HG03354 (cell line): ENCODE measurements around the gene ULBP2.
A peak's percentile ranks its signal among the peaks of the same experiment; 100 is the strongest.
"Not testable (repeated sequence)": the region's sequence is repeated elsewhere in the genome, so short reads cannot be mapped to it uniquely, and the experiment has no call there.

Source experiments
- ATAC-seq: cut with Tn5 transposase; IDR thresholded peaks from one replicate; pipeline ENCODE4 v1.9.1; 2021; ENCODE audit warnings: mild to moderate bottlenecking; ENCODE audit not compliant: unreplicated experiment, poor library complexity, severe bottlenecking

The ULBP2 gene

DNA sequence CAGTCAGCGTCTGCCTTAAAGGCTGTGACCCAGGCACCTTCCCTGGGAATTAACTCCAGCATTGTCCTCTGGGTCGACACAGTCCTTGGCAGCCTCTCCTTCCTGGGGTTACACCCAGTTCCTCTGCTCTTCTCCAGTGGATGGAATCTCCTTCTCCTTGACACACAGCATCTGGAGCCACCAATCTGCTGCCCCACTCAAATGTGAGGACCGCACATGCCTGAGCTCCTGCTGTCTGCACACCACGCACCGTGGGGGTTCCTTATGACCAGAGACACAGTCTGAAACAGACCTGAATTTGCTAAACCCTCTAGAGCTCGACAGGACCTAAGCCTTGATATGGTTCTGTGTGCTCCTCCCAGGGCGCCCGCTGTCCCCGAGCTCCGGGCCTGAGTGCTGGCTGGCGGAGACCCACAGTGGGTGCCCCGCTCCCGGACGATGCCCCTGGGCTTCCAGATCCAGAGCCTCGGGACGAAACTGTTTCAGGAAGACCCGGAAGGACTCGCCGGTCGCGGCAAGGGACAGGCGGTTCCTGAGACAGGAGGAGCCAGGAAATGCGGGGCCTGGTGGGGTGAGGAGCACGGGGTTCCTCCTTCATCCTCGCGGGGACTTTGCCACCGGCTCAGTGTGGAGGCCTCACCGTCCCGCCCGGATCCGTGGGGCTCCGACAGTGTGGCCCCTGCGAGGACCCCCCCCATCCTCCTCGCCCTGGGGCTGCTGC, 16.4 kb upstream of the ULBP2 start:
- no peak for ATAC-seq

- ATAC-seq = no peak
Observed at GRCh38 chr6:149925974-149926777, 15.6 kb upstream of the ULBP2 start.

DNA sequence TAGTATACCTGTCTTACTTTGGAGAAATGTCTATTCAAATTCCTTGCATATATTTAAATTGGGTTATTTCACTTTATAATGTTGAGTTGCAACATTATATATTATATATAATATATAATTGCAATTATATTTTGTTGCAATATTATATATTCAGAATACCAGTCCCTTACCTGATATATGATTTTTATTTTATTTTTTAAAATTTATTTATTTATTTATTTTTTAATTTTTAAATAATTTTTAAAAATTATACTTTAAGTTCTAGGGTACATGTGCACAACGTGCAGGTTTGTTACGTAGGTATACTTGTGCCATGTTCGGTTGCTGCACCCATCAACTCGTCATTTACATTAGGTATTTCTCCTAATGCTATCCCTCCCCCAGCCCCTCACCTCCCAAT, 14.8 kb upstream of the ULBP2 start:
- not testable (repeated sequence) for ATAC-seq

- ATAC-seq = no peak
Observed at GRCh38 chr6:149929422-149929821, 12.4 kb upstream of the ULBP2 start.

- ATAC-seq = no peak
Observed at GRCh38 chr6:149931501-149931900, 10.3 kb upstream of the ULBP2 start.

GRCh38 chr6:149933036-149933435, 8.8 kb upstream of the ULBP2 start:
- ATAC-seq = no peak

DNA sequence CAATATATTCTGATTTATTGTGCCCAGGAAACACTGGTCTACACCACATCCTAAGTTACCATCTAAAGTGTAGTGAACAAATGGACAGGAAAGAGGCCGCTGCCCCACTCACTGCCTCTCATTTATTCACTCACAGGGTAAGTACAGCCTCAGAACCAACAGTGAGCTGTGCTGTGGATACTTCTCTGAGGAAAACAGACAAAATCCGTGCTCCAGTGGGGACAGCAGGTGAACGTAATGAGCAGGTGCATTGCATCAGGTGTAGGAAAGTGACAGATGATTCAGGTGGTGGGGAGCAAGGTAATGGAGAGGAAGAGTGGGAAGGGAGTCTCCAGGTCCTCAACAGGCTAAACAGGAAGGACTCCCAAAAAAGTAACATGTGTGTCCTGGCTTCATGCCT, 8.4 kb upstream of the ULBP2 start:
- ATAC-seq = no peak

- no peak for ATAC-seq
Observed at GRCh38 chr6:149934249-149935156, 7.3 kb upstream of the ULBP2 start.

- ATAC-seq = no peak
Observed at GRCh38 chr6:149935246-149935645, 6.6 kb upstream of the ULBP2 start.

DNA sequence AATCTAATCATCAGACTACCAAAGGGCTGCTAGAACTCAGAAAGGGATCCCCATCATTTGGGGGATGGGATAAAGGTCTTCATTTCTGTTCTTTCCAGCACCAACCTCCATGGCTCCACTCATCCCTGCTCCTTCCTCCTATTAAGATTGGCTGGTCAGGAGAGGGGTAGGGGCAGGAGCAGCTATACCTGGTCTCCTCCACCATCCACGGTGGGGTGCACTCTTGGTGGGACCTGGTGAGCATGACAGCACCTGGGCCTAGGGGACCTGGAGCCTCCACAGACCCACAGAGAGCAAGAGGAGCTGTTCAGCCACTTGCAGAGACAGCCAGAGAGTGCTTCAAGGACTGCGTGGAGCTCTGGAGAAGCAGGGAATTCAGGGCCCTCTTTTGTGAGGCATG, 6.1 kb upstream of the ULBP2 start:
- no peak for ATAC-seq

DNA sequence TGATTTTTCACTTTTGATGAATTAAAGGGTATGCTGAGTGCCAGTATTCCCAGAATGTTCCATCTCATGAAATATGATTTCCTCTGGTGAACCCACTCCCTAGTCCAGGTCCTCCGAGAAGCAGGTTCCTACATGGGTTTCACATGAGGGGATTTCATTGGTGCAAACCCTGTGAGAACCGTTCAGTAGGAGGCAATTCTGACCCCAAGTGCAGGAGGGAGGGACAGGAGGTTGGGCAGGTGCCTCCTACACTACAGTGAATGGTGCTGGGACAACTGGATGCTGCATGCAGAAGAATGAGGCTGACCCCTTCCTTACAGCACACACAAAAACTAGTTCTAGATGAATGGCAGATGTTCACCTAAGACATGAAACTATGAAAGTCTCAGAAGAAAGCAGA, 5.1 kb upstream of the ULBP2 start:
- no peak for ATAC-seq

DNA sequence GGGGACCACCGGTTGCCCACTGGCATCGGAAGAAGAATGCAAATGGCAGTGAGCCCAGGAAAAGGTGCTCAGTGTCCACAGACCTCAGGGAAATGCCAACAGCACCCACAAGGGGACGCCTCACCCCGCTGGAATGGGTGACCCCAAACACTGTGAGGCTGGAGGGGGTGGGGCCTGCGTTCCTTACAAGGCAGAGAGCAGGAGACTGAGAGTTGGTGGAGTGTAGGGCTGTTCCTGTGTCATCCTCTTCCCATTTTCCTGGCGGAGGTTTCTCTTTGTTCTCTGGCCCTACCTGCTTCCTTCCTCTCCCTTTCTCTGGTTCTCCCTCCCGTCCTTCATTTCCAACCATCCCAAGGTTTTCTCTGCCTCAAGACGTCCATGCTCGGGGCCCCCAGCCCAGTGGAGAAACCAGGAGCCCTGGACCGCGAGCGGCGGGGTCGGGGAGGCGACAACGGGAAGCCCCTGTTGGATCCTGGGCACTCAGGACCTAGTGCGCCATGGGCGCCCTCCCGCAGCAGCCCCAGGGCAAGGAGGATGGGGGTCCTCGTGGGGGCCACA, 3.7 kb upstream of the ULBP2 start:
- ATAC-seq = not testable (repeated sequence)

GRCh38 chr6:149938571-149939355, 3.1 kb upstream of the ULBP2 start:
- peak; percentile 87 for ATAC-seq

- ATAC-seq = no peak
Observed at GRCh38 chr6:149939356-149939648, 2.5 kb upstream of the ULBP2 start.

GRCh38 chr6:149939909-149940671, 1.7 kb upstream of the ULBP2 start:
- no peak for ATAC-seq

DNA sequence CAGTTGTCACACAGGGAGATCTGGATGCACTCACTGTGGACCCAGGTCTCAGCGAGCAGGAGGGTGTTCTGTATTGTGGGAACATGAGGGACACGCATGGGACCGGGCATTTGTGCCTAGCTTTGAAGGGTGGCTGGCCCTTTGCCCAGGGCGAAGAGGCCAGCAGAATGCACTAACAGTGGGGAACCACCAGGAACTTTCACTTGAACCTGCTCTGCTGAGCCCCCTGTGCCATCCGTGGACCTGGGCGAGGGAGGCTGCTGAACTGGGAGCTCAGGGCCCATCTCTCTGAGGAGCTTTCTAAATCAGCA, 1.2 kb upstream of the ULBP2 start:
- no peak for ATAC-seq

- ATAC-seq = no peak
Observed at GRCh38 chr6:149942461-149942829, 631 bp downstream of the ULBP2 start.

GRCh38 chr6:149943321-149943720, 1.5 kb downstream of the ULBP2 start:
- not testable (repeated sequence) for ATAC-seq

DNA sequence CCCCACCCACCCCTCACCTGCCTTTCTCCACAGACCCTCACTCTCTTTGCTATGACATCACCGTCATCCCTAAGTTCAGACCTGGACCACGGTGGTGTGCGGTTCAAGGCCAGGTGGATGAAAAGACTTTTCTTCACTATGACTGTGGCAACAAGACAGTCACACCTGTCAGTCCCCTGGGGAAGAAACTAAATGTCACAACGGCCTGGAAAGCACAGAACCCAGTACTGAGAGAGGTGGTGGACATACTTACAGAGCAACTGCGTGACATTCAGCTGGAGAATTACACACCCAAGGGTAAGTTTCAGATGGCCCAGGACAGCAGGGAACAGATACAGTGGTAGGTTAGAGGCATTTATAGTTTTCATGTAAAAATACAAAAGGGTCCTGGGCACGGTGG, 3.5 kb downstream of the ULBP2 start:
- not testable (repeated sequence) for ATAC-seq
